ENCODE data around the gene KDM3B. TPM values are rescaled to one million over a fixed set of nuclear protein-coding genes. Genes with fewer than 3 reads are reported as not detected.

Gene KDM3B
- total RNA-seq, 1 donor from 2014 or later = 101 TPM

GRCh38 chr5:138444078-138444773, 91.7 kb downstream of the KDM3B start:
- H3K27ac Mint-ChIP-seq (ENCODE audit: unreplicated experiment) = no peak overlapping the region

DNA sequence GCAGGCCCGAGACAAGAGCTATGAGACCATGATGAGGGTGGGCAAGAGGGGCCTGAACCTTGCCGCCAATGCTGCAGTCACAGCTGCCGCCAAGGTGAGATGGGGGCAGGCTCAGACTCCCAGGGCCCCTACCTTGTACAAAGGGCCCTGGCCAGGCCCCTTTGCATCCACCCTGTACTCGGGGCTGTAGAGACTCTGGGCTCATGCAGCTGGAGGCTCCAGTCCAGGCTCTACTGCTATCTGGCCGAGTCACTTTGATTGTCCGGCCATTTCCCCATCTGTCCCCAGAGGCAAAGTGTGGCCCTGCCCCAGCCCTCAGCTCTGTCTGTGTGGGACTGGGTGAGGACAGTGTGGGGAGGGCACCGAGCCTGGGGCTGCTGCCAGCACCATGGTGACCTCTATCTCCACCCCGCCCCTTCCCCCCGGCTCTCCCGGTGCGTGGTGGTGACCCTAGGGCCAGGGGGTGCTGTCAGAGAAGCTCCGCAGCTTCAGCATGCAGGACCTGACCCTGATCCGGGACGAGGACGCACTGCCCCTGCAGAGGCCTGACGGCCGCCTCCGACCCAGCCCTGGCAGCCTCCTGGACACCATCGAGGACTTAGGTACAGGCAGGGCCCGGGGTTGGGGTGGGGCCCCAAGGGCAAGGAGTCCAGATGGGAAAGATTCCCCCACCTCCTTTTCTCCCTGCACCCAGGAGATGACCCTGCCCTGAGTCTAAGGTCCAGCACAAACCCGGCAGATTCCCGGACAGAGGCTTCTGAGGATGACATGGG, 92.5 kb downstream of the KDM3B start:
- Mint-ChIP-seq H3K36me3 (ENCODE audit: low read depth, unreplicated experiment) (peaks cover 3% of the 10 kb centered on the region), H3K4me1 (ENCODE audit: unreplicated experiment) (peaks cover 4% of the 10 kb centered on the region), H3K9me3 (ENCODE audit: unreplicated experiment) (no peaks in the 10 kb centered on the region), H3K27me3 (ENCODE audit: unreplicated experiment) (peaks cover 7% of the 10 kb centered on the region), H3K27ac (ENCODE audit: unreplicated experiment) (no peak overlapping the region), H3K4me3 (ENCODE audit: unreplicated experiment) (no peak overlapping the region)
- TF ChIP-seq, protein P1, sequence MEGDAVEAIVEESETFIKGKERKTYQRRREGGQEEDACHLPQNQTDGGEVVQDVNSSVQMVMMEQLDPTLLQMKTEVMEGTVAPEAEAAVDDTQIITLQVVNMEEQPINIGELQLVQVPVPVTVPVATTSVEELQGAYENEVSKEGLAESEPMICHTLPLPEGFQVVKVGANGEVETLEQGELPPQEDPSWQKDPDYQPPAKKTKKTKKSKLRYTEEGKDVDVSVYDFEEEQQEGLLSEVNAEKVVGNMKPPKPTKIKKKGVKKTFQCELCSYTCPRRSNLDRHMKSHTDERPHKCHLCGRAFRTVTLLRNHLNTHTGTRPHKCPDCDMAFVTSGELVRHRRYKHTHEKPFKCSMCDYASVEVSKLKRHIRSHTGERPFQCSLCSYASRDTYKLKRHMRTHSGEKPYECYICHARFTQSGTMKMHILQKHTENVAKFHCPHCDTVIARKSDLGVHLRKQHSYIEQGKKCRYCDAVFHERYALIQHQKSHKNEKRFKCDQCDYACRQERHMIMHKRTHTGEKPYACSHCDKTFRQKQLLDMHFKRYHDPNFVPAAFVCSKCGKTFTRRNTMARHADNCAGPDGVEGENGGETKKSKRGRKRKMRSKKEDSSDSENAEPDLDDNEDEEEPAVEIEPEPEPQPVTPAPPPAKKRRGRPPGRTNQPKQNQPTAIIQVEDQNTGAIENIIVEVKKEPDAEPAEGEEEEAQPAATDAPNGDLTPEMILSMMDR (IDR thresholded peaks at IDR 0.05; ENCODE audit: unreplicated experiment) = no peak
- DNase-seq (ENCODE audit: low spot score) = no peak

More at GRCh38 chr5:138444078-138444773, 91.7 kb downstream of the KDM3B start:
- Mint-ChIP-seq H3K36me3 (ENCODE audit: low read depth, unreplicated experiment) (peaks cover 3% of the 10 kb centered on the region), H3K9me3 (ENCODE audit: unreplicated experiment) (no peaks in the 10 kb centered on the region), H3K27me3 (ENCODE audit: unreplicated experiment) (peaks cover 7% of the 10 kb centered on the region), H3K4me3 (ENCODE audit: unreplicated experiment) (no peak overlapping the region), H3K4me1 (ENCODE audit: unreplicated experiment) (peaks cover 9% of the 10 kb centered on the region)
- no peak for DNase-seq (ENCODE audit: low spot score)
- TF ChIP-seq, protein P1 (IDR thresholded peaks at IDR 0.05; ENCODE audit: unreplicated experiment) = no peak

- Mint-ChIP-seq H3K27me3 (ENCODE audit: unreplicated experiment) (peaks cover 5% of the 10 kb centered on the region), H3K27ac (ENCODE audit: unreplicated experiment) (no peak overlapping the region), H3K4me3 (ENCODE audit: unreplicated experiment) (no peak overlapping the region), H3K4me1 (ENCODE audit: unreplicated experiment) (peaks cover 6% of the 10 kb centered on the region), H3K36me3 (ENCODE audit: low read depth, unreplicated experiment) (peaks cover 3% of the 10 kb centered on the region), H3K9me3 (ENCODE audit: unreplicated experiment) (no peaks in the 10 kb centered on the region)
- no peak for DNase-seq (ENCODE audit: low spot score)
- TF ChIP-seq, protein P1 (IDR thresholded peaks at IDR 0.05; ENCODE audit: unreplicated experiment) = no peak
Measured at GRCh38 chr5:138445547-138446271, 93.2 kb downstream of the KDM3B start.

DNA sequence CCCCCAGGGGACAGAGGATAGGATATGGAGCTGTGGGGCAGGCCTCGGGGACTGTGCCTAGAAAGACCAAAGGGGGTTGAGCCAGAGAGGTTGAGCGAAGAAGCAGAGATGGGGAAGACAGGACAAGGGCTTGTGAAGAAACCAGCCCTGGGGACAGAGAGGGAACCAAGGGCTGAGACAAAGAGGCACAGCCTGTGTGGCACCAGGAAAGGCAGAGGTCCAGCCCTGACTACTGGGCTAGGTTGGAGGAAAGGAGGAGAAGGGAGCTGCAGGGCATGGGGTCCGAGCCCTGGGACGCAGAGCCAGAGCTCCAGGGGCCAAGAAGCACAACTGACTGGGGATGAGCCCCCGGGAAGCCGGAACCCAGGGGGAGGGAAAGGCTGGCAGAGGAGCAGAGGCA, 95.6 kb downstream of the KDM3B start:
- DNase-seq (ENCODE audit: low spot score) = no peak

More for the DNA sequence above, 95.6 kb downstream of the KDM3B start:
- TF ChIP-seq, protein P1 (IDR thresholded peaks at IDR 0.05; ENCODE audit: unreplicated experiment) = no peak
- Mint-ChIP-seq H3K9me3 (ENCODE audit: unreplicated experiment) (no peaks in the 10 kb centered on the region), H3K4me3 (ENCODE audit: unreplicated experiment) (no peak overlapping the region), H3K27me3 (ENCODE audit: unreplicated experiment) (peaks cover 2% of the 10 kb centered on the region), H3K36me3 (ENCODE audit: low read depth, unreplicated experiment) (peaks cover 3% of the 10 kb centered on the region), H3K27ac (ENCODE audit: unreplicated experiment) (no peak overlapping the region), H3K4me1 (ENCODE audit: unreplicated experiment) (peaks cover 6% of the 10 kb centered on the region)
